RPMI8226 (cell line): ENCODE results near the gene SCYGR6.
A peak's percentile ranks its signal among the peaks of the same experiment; 100 is the strongest.
"Not testable (repeated sequence)": the region's sequence is repeated elsewhere in the genome, so short reads cannot be mapped to it uniquely, and the experiment has no call there.

Experiments used
- DNase-seq: peaks from one replicate; pipeline ENCODE4 v3.0.0-alpha.2; 2015

Gene SCYGR6

GRCh38 chr2:227724394-227725039 is at the start of gene SCYGR6:
Gene SCYGR6 (minus strand): TSS chr2:227724757. CDS start chr2:227724757, 0 bp downstream.
- no peak for DNase-seq

- DNase-seq, result no peak
Measured at GRCh38 chr2:227774011-227774624, 49.6 kb upstream of the SCYGR6 start.

- no peak for DNase-seq
Measured at GRCh38 chr2:227772932-227773331, 48.4 kb upstream of the SCYGR6 start.

DNA sequence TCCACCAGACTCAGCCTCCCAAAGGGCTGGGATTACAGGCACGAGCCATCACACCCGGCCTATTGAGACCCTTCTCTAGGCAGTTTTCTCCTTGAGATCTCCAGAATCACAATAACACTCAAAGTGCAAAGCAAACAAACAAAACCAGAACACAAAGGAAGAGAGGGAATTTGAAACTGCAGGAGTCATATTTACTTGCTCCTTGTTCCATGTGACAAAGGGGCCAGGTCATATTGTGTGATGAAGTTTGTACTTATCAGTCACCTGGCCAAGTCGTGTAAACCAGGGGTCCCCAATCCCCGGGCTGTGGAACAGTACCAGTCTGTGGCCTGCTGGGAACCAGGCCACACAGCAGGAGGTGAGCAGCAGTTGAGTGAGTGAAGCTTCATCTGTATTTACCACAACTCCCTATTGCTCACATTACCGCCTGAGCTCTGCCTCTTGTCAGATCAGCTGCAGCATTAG is 47.7 kb upstream of the SCYGR6 start:
- no peak for DNase-seq

DNA sequence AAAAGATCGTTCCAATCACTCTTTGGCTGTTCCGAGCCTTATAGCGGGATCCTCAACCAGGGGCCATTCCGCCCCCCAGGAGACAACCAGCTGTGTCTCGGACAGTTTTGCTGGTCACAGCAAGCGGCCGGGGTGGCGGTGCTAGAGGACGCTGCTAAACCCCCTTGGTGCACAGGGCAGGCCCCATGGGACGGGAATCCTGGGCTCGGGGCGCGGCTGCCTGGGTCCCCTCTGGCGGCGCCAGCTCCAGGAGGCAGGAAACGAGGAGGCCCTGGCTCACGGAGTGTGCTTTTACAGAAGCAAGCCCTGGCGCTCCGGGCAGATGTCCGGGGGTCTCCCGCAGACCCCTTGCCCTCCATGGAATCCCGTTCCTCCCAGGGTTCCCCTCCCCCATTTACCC is 43.3 kb upstream of the SCYGR6 start:
- no peak for DNase-seq

GRCh38 chr2:227766373-227766883 is 41.9 kb upstream of the SCYGR6 start:
- peak; percentile 60 for DNase-seq

DNA sequence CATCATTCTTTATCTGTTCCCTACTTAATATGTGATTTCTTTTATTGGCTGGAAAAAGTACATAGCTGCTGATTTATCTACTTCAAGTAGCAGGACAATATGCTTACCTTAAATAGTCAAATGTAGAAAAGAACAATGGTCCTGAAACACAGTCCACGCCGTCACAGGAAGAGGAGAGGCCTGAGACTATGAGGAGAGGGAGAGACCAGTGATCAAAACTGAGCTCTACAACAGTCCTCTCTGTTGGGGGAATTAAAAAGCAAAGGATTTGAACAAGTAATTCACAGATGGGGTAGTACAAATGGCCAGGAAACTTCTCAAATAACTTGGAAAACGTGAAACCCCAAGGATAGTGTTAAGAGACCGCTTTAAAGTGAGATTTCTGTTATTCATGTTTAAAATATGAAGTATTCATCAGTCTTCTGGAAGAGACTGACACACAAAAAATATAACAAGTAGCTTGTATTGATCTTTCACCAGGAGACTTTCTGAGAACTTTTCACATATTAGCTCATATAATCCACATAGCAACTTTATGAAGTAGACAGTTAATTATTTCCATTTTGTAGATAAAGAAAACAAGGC is 41.3 kb upstream of the SCYGR6 start:
- DNase-seq, result no peak

DNA sequence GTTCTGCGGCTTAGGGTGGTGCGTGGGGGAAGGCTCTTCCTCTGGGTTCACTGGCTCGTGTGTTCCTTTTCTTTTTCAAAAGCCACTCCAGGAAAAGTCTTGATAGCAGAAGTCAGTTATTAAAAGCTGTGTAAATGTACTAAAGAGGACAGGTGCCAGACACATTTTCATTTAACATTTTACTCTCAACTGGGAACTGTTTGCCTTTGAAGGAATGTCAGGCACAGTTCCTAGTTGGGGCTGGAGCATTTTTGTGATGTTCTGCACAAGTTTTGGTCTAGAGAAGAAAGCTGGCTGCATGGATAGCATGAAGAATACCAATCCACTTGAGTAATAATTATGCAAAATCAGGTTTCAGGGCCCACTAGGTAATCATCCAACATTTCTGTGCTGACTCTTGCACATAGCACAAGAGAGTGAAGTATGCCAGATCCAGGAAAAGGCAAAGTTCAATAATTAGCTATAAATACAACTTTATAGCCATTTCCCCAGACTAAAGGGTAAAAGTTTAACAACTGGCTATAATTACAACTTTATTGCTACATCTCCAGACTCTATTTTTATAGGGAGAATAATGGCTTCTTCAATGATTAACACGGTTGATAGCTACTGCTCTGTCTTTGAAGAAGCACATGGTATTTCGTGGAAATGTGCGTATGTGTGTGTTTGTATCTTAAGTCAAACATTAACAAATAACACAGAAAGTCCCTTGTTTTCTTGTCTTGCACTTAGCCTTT is 37.4 kb upstream of the SCYGR6 start:
- DNase-seq, result no peak

- DNase-seq, result no peak
Measured at GRCh38 chr2:227759411-227760118, 35.0 kb upstream of the SCYGR6 start.

DNA sequence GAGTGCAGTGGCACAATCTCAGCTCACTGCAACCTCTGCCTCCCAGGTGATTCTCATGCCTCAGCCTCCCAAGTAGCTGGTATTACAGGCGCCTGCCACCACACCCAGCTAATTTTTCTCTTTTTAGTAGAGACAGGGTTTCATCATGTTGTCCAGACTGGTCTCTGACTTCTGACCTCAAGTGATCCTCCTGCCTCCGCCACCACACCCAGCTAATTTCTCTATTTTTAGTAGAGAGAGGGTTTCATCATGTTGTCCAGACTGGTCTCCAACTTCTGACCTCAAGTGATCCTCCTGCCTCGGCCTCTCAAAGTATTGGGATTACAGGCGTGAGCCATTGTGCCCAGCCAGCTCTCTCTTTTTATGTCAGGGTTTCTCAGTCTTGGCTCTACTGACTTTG is 31.7 kb upstream of the SCYGR6 start:
- DNase-seq, result not testable (repeated sequence)

- peak; percentile 15 for DNase-seq
Measured at GRCh38 chr2:227748079-227748478, 23.5 kb upstream of the SCYGR6 start.

DNA sequence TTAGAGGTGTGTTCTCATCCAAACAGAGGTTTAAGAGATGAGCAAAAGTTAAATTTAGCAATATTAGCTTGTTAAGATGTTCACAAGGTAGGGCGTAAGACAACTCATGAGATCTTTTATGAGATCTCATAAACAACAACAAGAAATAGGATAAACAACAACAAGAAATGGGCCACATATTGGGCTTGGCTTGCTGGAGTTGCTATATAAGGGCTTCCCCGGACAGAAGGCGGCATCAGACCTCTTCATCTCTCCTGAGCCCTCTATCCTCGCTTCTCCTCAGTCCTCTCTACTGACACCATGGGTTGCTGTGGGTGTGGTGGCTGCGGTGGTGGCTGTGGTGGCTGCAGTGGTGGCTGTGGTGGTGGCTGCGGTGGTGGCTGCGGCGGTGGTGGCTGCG is 21.0 kb upstream of the SCYGR6 start, which contains the start of gene SCYGR8:
Gene SCYGR8, plus strand, starts transcription at position 301 of the 400 bp plus-strand sequence. Its CDS starts 0 bp downstream, at position 301.
- DNase-seq, result no peak

- DNase-seq, result not testable (repeated sequence)
Measured at GRCh38 chr2:227740705-227741104, 16.1 kb upstream of the SCYGR6 start.

- DNase-seq, result no peak
Measured at GRCh38 chr2:227739351-227739750, 14.8 kb upstream of the SCYGR6 start.

GRCh38 chr2:227728035-227728434 is 3.5 kb upstream of the SCYGR6 start, which contains the start of gene SCYGR7:
Gene SCYGR7 (plus strand): TSS chr2:227728335. CDS start chr2:227728335, 0 bp downstream.
- no peak for DNase-seq

GRCh38 chr2:227722821-227723220 is 1.7 kb downstream of the SCYGR6 start:
- DNase-seq, result not testable (repeated sequence)

- DNase-seq, result no peak
Measured at GRCh38 chr2:227720680-227721079, 3.9 kb downstream of the SCYGR6 start.

DNA sequence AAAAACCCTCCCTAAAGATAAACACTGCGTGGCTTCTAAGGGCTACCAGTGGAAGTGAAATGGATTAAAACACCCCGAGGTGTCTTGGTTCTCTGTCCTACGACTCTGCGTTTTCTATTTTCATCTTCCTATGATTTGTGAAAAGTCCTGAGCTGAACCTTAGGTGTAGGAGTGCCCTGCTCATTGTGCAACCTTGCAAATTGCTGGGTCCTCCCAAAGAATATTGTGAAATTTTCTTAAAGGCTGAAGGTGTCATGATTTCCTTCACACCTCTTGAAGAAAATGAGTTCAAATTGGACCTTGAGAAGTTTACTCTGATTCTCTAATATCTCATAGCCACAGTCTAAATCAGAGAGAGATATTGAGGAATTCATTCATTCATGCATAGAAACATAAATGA is 4.9 kb downstream of the SCYGR6 start:
- no peak for DNase-seq

- DNase-seq, result no peak
Measured at GRCh38 chr2:227717687-227718567, 6.6 kb downstream of the SCYGR6 start, which contains the start of gene SLC19A3. Gene SLC19A3 (minus strand): TSS chr2:227718028. CDS start chr2:227702318, 15,710 bp downstream.

DNA sequence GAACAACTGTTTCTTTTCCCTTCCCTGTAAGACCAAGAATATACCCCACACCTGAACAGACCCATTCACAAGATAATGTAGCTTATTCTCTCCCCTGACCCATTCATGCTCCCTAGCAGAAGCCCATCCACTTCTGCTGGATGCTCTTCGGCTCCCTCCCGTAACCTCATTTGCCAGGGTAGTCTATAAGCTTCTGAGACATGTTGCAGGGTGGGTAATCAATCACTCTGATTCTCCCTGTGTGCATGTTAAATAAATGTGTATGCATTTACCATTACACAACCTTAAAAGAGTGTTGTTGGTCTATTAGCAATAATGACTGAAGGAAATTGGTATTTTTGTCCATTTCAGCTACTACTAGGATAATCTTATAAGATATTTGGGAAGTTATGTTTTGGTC is 8.1 kb downstream of the SCYGR6 start:
- no peak for DNase-seq

GRCh38 chr2:227713291-227713690 is 11.3 kb downstream of the SCYGR6 start:
- DNase-seq, result no peak
